SU-DHL-6 (cell line): ENCODE results near the gene COL6A2.

Experiments
- H2AFZ ChIP-seq: fragments of 200-600 bp; sonication (generic); 2 replicates; pipeline ENCODE4 v1.6.1; 2014; ENCODE audit warnings: low read depth, mild to moderate bottlenecking, moderate library complexity, mixed read lengths, antibody characterized with exemption, low read length; ENCODE audit not compliant: severe bottlenecking
- H3F3A ChIP-seq: fragments of 200-600 bp; shearing (Covaris generic); 2 replicates; pipeline ENCODE4 v1.6.0; 2016; ENCODE audit warnings: antibody characterized with exemption, mild to moderate bottlenecking; ENCODE audit not compliant: insufficient read depth
- H3K27ac ChIP-seq: fragments of 200-600 bp; sonication (generic); 2 replicates; pipeline ENCODE4 v1.5.1; 2016; ENCODE audit warnings: low read depth, mild to moderate bottlenecking, low read length, moderate library complexity, mixed read lengths
- H3K27me3 ChIP-seq: fragments of 200-600 bp; sonication (generic), shearing (Covaris generic); 2 replicates; pipeline ENCODE4 v1.6.0; 2014; ENCODE audit warnings: mild to moderate bottlenecking, low read length
- H3K36me3 ChIP-seq: fragments of 200-600 bp; sonication (generic); 2 replicates; pipeline ENCODE4 v1.6.1; 2014; ENCODE audit warnings: mild to moderate bottlenecking, low read length, mixed read lengths
- H3K4me2 ChIP-seq: fragments of 300-600, 200-600 bp; shearing (Covaris generic), sonication (generic); 2 replicates; pipeline ENCODE4 v1.6.0; 2014; ENCODE audit warnings: low read length, low read depth, mild to moderate bottlenecking; ENCODE audit not compliant: poor library complexity, severe bottlenecking
- H3K4me3 ChIP-seq: fragments of 200-600 bp; sonication (generic); 2 replicates; pipeline ENCODE4 v1.5.1; 2014; ENCODE audit warnings: antibody characterized with exemption, low read length, mild to moderate bottlenecking, mixed read lengths; ENCODE audit not compliant: insufficient read depth, poor library complexity, severe bottlenecking
- H3K79me2 ChIP-seq: fragments of 200-600 bp; sonication (generic); 2 replicates; pipeline ENCODE4 v1.6.1; 2014; ENCODE audit warnings: mild to moderate bottlenecking, low read length, moderate library complexity; ENCODE audit not compliant: insufficient read depth
- H3K9ac ChIP-seq: fragments of 200-600 bp; sonication (generic); 2 replicates; pipeline ENCODE4 v1.7.0; 2014; ENCODE audit warnings: mild to moderate bottlenecking, low read length
- H3K9me2 ChIP-seq: fragments of 200-600 bp; sonication (generic); replicated peaks from 2 replicates; pipeline ENCODE4 v1.6.1; 2014; ENCODE audit warnings: low read length; ENCODE audit not compliant: insufficient read depth
- H3K9me3 ChIP-seq: fragments of 200-600 bp; sonication (generic); 2 replicates; pipeline ENCODE4 v1.6.1; 2014; ENCODE audit warnings: low read length, mixed read lengths; ENCODE audit not compliant: insufficient read depth
- H4K20me1 ChIP-seq: fragments of 200-600 bp; sonication (generic); 2 replicates; pipeline ENCODE4 v1.6.1; 2014; ENCODE audit warnings: low read depth, mild to moderate bottlenecking, antibody characterized with exemption, low read length, moderate library complexity, mixed read lengths
- EZH2phosphoT487 ChIP-seq: fragments of 200-600 bp; sonication (generic), shearing (Covaris generic); conservative IDR thresholded peaks from 2 replicates; pipeline ENCODE4 v1.6.1; 2018; ENCODE audit warnings: mild to moderate bottlenecking, antibody characterized with exemption, low read length, moderate library complexity, mixed read lengths
- TF ChIP-seq, protein P1 (sequence below): fragments of 200-600 bp; sonication (generic); IDR thresholded peaks from one replicate; pipeline ENCODE4 v1.5.1; 2017; ENCODE audit warnings: antibody characterized with exemption, mild to moderate bottlenecking, low read length, moderate library complexity; ENCODE audit not compliant: insufficient read depth, poor library complexity, severe bottlenecking

COL6A2 gene

DNA sequence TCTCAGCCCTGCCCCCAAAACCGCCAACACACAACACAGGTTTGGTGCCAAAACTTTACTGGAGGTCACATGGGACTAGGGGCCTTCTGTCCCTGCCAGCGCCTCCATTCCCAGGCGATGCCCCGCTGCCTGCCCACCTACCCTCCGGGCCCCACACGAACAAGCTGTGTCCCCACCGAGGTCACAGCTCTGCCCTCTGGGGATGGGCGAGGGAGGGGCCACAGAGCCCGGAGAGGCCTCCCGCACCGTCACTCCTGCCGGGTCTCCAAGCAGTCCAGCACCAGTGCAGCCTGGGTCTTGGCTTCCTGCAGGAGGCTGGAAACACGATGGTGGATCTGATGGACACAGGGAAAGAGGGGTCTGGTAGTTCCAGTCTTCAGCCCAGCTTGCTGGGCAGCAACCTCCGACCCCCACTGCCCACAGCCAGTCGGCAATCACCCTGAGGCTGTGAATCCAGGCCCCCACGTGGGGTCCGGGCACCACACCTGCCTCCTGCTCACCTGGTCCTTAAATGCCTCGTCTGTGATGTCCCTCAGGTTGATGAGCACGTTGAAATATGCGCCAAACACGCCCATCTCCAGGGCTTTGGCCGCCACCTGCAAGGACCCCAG lies 38.9 kb downstream of the COL6A2 start:
- Histone ChIP-seq H3K27ac (no peak overlapping the region), H4K20me1 (no peaks in the 10 kb centered on the region), H3K9ac (no peak overlapping the region), H3K4me2 (no peak overlapping the region), H3K27me3 (no peaks in the 10 kb centered on the region), H3K79me2 (no peaks in the 10 kb centered on the region), H2AFZ (no peak overlapping the region), H3K9me2 (no peaks in the 10 kb centered on the region), H3K4me3 (no peak overlapping the region), H3K36me3 (no peaks in the 10 kb centered on the region), H3F3A (no peaks in the 10 kb centered on the region), H3K9me3 (no peaks in the 10 kb centered on the region)
- no peak for TF ChIP-seq EZH2phosphoT487
- TF ChIP-seq, protein P1, sequence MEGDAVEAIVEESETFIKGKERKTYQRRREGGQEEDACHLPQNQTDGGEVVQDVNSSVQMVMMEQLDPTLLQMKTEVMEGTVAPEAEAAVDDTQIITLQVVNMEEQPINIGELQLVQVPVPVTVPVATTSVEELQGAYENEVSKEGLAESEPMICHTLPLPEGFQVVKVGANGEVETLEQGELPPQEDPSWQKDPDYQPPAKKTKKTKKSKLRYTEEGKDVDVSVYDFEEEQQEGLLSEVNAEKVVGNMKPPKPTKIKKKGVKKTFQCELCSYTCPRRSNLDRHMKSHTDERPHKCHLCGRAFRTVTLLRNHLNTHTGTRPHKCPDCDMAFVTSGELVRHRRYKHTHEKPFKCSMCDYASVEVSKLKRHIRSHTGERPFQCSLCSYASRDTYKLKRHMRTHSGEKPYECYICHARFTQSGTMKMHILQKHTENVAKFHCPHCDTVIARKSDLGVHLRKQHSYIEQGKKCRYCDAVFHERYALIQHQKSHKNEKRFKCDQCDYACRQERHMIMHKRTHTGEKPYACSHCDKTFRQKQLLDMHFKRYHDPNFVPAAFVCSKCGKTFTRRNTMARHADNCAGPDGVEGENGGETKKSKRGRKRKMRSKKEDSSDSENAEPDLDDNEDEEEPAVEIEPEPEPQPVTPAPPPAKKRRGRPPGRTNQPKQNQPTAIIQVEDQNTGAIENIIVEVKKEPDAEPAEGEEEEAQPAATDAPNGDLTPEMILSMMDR = no peak

DNA sequence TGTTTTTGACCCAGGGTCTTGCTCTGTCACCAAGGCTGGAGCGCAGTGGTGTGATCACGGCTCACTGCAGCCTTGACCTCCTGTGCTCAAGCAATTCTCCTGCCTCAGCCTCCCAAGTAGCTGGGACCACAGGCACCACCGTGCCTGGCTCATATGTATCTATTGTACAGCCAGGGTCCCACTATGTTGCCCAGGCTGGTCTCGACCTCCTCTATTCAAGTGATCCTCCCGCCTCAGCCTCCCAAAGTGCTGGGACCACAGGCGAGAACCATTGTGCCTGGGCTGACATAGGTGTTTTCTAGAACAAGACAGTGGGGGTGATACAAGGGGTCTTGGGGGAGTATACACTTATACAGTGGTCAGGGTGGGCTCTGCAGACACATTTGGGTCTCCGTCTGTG lies 40.0 kb downstream of the COL6A2 start:
- no peaks in the 10 kb centered on the region for H3K79me2 ChIP-seq
- H3K27ac ChIP-seq = no peak overlapping the region
- H2AFZ ChIP-seq = no peak overlapping the region
- no peaks in the 10 kb centered on the region for H3K36me3 ChIP-seq
- H3K27me3 ChIP-seq = no peaks in the 10 kb centered on the region
- H3K9ac ChIP-seq = no peak overlapping the region
- no peaks in the 10 kb centered on the region for H4K20me1 ChIP-seq
- no peak overlapping the region for H3K4me3 ChIP-seq
- no peaks in the 10 kb centered on the region for H3F3A ChIP-seq
- no peak for TF ChIP-seq EZH2phosphoT487
- TF ChIP-seq, protein P1 = no peak
- no peaks in the 10 kb centered on the region for H3K9me2 ChIP-seq
- H3K4me2 ChIP-seq = no peak overlapping the region
- no peaks in the 10 kb centered on the region for H3K9me3 ChIP-seq

DNA sequence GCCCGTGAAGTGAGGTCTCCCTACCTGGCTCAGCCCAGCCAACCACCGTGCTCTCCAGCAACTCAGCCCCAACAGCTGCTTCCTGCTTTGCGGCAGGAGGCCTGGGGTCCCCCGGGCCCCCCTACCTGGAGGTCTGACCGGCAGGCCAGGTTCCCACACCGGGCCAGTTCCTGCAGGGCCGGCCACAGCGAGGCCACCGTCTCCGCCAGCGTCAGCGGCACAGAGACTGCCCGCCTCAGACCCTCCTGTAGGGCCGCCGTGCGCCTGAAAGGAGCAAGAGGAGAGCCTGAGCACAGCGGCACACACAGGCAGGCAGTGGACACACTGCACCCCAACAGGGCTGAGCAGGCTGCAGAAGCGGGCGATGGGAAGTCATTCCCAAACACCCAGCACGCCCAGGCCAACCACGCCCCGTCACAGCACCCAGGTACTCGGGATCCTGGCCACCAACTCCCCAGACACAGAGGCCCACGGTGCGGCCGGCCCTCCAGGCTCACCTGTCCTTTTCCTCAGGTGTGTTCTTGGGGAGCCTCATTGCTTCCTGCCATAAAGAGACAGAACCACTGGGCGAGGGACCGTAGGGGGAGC lies 40.6 kb downstream of the COL6A2 start:
- Histone ChIP-seq H2AFZ (no peak overlapping the region), H3K9ac (no peak overlapping the region), H3K4me2 (no peak overlapping the region), H3K79me2 (no peaks in the 10 kb centered on the region), H4K20me1 (no peaks in the 10 kb centered on the region), H3K9me3 (no peaks in the 10 kb centered on the region), H3F3A (no peaks in the 10 kb centered on the region), H3K4me3 (no peak overlapping the region), H3K9me2 (no peaks in the 10 kb centered on the region), H3K36me3 (no peaks in the 10 kb centered on the region), H3K27me3 (no peaks in the 10 kb centered on the region), H3K27ac (no peak overlapping the region)
- TF ChIP-seq, protein P1 = no peak
- no peak for TF ChIP-seq EZH2phosphoT487
